GM23248 (cell line): ENCODE data around the gene ADAM19. TPM values are rescaled to one million over a fixed set of nuclear protein-coding genes. Genes with fewer than 3 reads are reported as not detected.

Experiments
- DNase-seq: peaks from one replicate; pipeline ENCODE4 v3.0.0-alpha.2; 2015
- H2AFZ ChIP-seq: fragments of 200-600 bp; sonication (generic); 2 replicates; pipeline ENCODE4 v1.6.1; 2016; ENCODE audit warnings: antibody characterized with exemption
- H3F3A ChIP-seq: fragments of 200-600 bp; sonication (generic); 2 replicates; pipeline ENCODE4 v1.6.1; 2016; ENCODE audit warnings: mild to moderate bottlenecking, antibody characterized with exemption, mixed run types; ENCODE audit not compliant: insufficient read depth
- H3K27ac ChIP-seq: fragments of 200-600 bp; sonication (generic); 2 replicates; pipeline ENCODE4 v1.5.1; 2016; ENCODE audit warnings: mild to moderate bottlenecking
- H3K27me3 ChIP-seq: fragments of 200-600 bp; sonication (generic); replicated peaks from 2 replicates; pipeline ENCODE4 v1.6.1; 2016; ENCODE audit warnings: mild to moderate bottlenecking; ENCODE audit not compliant: insufficient read depth
- H3K36me3 ChIP-seq: fragments of 200-600 bp; sonication (generic); 2 replicates; pipeline ENCODE4 v1.6.1; 2016; ENCODE audit warnings: low read depth, mild to moderate bottlenecking
- H3K4me1 ChIP-seq: fragments of 200-600 bp; sonication (generic); 2 replicates; pipeline ENCODE4 v1.6.1; 2016; ENCODE audit warnings: mild to moderate bottlenecking; ENCODE audit not compliant: insufficient read depth
- H3K4me2 ChIP-seq: fragments of 200-600 bp; sonication (generic); one replicate; pipeline ENCODE4 v1.6.1; 2016; ENCODE audit warnings: mild to moderate bottlenecking; ENCODE audit not compliant: unreplicated experiment
- H3K4me3 ChIP-seq: fragments of 200-600 bp; sonication (generic); 2 replicates; pipeline ENCODE4 v1.5.1; 2016; ENCODE audit warnings: mild to moderate bottlenecking
- H3K79me2 ChIP-seq: fragments of 200-600 bp; sonication (generic); 2 replicates; pipeline ENCODE4 v1.6.1; 2016; ENCODE audit warnings: mild to moderate bottlenecking; ENCODE audit not compliant: insufficient read depth
- H3K9ac ChIP-seq: fragments of 200-600 bp; sonication (generic); 2 replicates; pipeline ENCODE4 v1.6.1; 2016; ENCODE audit warnings: mild to moderate bottlenecking
- H3K9me2 ChIP-seq: fragments of 200-600 bp; sonication (generic); 2 replicates; pipeline ENCODE4 v1.6.1; 2016; ENCODE audit warnings: mixed run types, mild to moderate bottlenecking, moderate library complexity; ENCODE audit not compliant: insufficient read depth
- H3K9me3 ChIP-seq: fragments of 200-600 bp; sonication (generic); one replicate; pipeline ENCODE4 v1.6.1; 2017; ENCODE audit warnings: low read depth
- H4K20me1 ChIP-seq: fragments of 200-600 bp; sonication (generic); 2 replicates; pipeline ENCODE4 v1.6.0; 2016; ENCODE audit not compliant: insufficient read depth
- EZH2 ChIP-seq: fragments of 200-600 bp; sonication (generic); IDR thresholded peaks from 2 replicates; pipeline ENCODE4 v1.6.1; 2018; ENCODE audit warnings: antibody characterized with exemption, mild to moderate bottlenecking; ENCODE audit not compliant: insufficient read depth, poor library complexity, severe bottlenecking
- EZH2phosphoT487 ChIP-seq: fragments of 200-600 bp; sonication (generic); IDR thresholded peaks from 2 replicates; pipeline ENCODE4 v1.6.1; 2018; ENCODE audit warnings: antibody characterized with exemption, moderate library complexity, mild to moderate bottlenecking, low read depth; ENCODE audit not compliant: insufficient read depth
- WGBS, 2 experiments: methylation state at CpG; one replicate each; pipeline ENCODE4 v1.1.6; 2015 to 2017; ENCODE audit warnings: low lambda C conversion rate in 2 of 2, low coverage in 1 of 2; ENCODE audit errors: missing lambda C conversion rate in 2 of 2; 5-methylcytosine and 5-hydroxymethylcytosine counted together
- in situ Hi-C: fragments of 300-500 bp; cut with MboI; formaldehyde crosslinking; loops from 2 replicates; pipeline ENCODE4 v1.15.0; 2020
- polyA plus RNA-seq: library from polyadenylated mRNA; unstranded; fragments of >200 nt; fragmentation: Nextera tagmentation; extraction: Ambion mirVana; gene quantifications from 2 replicates; pipeline ENCODE4 v1.2.1, GENCODE V29; 2016
- total RNA-seq: library from RNA; depleted of rRNA; stranded (reverse); fragments of >200 nt; shearing (Covaris generic); gene quantifications from 2 replicates; pipeline ENCODE4 v1.2.3, GENCODE V29; 2014

Gene ADAM19
- total and polyA plus RNA-seq, 2 experiments from 2014 or later, result 18.1 to 20.5 TPM

DNA sequence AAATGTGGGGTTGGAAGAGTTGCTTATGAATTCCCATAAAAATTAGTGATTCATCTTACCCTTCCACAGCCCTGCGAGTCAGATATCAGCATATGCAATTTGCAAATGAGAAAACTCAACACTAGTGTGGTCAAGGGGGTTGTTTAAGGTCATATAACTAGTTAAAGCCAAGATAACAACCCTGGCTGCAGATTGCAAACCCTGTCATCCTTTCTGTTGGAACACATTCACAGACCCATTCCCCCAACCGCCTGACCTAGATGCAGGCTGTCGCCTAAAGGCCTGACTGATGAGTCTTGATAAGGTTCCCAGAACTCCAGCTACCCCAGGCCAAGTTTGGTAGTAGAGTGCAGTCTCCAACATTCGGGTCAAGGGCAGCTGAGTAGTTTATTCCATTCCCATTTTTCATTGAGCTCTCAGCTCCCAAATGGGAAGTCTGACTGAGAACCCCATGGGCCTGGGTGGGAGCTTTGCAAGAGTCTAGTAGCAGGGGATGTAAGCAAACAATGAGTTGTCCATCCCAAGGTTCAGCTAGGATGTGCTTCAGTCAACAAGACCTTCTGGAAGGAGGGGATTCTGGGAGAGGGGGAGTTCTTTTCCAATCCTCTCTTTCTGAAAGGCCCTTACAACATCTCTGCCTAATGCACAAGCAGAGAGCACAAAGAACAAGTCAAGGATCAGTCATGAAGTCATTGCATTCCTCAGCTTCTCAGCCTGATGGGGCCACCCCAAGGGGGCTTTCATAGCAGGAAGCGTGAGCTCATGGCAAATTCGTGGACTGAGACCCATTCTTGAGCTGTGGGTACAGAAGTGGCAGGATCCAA, 40.3 kb downstream of the ADAM19 start:
- no peaks in the 10 kb centered on the region for H3K9me3 ChIP-seq
- peaks cover 12% of the 10 kb centered on the region; the same call in 1 of the 2 replicates for H3K4me1 ChIP-seq
- in situ Hi-C loops, result no loop called here
- DNase-seq, result peak; percentile 14
- H3F3A ChIP-seq, result peaks cover 7% of the 10 kb centered on the region
- peaks cover 43% of the 10 kb centered on the region for H3K79me2 ChIP-seq
- no peaks in the 10 kb centered on the region for H3K27me3 ChIP-seq
- H2AFZ ChIP-seq, result no peak overlapping the region
- no peak overlapping the region for H3K9ac ChIP-seq
- no peaks in the 10 kb centered on the region for H3K9me2 ChIP-seq
- H3K4me2 ChIP-seq, result no peak overlapping the region
- WGBS, 2 experiments, result 43 to 45% methylated on average over 6 of the region's 6 CpGs
- H3K36me3 ChIP-seq, result 0 out of 2 replicates have a peak, but pooled peaks cover 5% of the 10 kb centered on the region
- H3K27ac ChIP-seq, result no peak overlapping the region
- no peak for TF ChIP-seq EZH2phosphoT487
- TF ChIP-seq EZH2, result no peak
- no peak overlapping the region for H3K4me3 ChIP-seq
- H4K20me1 ChIP-seq, result no peaks in the 10 kb centered on the region

DNA sequence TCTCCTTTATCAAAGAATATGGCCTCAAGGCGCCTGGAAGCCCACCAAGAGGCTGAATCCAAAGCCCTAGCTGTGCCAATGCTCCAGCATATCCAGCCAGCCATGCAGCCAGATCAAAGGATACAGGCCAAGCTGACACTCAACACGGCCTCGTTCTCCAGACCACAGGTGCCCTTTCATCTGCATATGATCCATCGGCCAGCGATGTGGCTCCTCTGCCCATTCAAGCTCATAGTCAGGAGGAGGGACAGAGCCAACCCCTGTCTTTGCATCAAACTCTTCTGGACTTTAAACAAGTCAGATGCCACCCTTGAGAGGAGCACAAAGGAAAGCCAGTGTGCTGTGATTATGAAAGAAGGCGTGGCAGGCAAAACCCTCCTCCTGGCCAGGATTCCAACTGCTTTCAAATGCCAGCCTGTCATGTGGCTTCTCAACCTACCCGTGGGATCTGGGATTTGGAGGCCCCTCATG, 42.5 kb downstream of the ADAM19 start:
- H3K79me2 ChIP-seq, result peaks cover 21% of the 10 kb centered on the region
- no peaks in the 10 kb centered on the region for H3K9me2 ChIP-seq
- H2AFZ ChIP-seq, result no peak overlapping the region
- H3K36me3 ChIP-seq, result 0 out of 2 replicates have a peak, but pooled peaks cover 5% of the 10 kb centered on the region
- H3K27me3 ChIP-seq, result no peaks in the 10 kb centered on the region
- no peak overlapping the region for H3K9ac ChIP-seq
- no peaks in the 10 kb centered on the region for H3K9me3 ChIP-seq
- no peaks in the 10 kb centered on the region; the same call in 1 of the 2 replicates for H3F3A ChIP-seq
- no peak overlapping the region for H3K4me2 ChIP-seq
- no peaks in the 10 kb centered on the region for H4K20me1 ChIP-seq
- WGBS, 2 experiments, result 83 to 85% methylated on average over 6 to 7 of the region's 7 CpGs
- H3K4me3 ChIP-seq, result no peak overlapping the region
- peaks cover 10% of the 10 kb centered on the region; the same call in 1 of the 2 replicates for H3K4me1 ChIP-seq
- DNase-seq, result no peak
- TF ChIP-seq EZH2phosphoT487, result no peak
- TF ChIP-seq EZH2, result no peak
- in situ Hi-C loops, result no loop called here
- no peak overlapping the region for H3K27ac ChIP-seq

DNA sequence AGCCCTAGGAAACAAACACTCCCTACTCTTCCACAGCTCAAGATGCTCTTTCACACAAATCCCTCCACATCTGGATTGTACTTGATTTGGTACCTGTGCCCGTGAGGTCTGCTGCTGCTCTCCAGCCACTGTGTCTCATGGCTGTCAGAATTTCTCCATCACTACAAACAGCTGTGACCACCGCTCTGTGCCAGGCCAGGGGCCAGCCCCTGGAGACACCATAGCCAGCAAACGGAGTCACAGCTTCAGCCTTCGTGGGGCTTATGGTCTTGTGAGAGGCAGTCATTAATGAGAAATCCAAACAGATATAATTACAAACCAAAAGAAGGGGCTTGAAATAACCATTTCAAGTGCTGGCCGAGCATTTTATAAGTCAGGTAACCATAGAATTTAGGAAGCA, 43.6 kb downstream of the ADAM19 start:
- H3K4me2 ChIP-seq, result no peak overlapping the region
- H3K36me3 ChIP-seq, result 0 out of 2 replicates have a peak, but pooled peaks cover under 1% of the 10 kb centered on the region
- 94 to 96% methylated on average over 5 of the region's 5 CpGs for WGBS, 2 experiments
- H3K27ac ChIP-seq, result no peak overlapping the region
- no peaks in the 10 kb centered on the region for H3K27me3 ChIP-seq
- no peak overlapping the region for H3K4me3 ChIP-seq
- no peak for DNase-seq
- TF ChIP-seq EZH2 (no peak), EZH2phosphoT487 (no peak)
- H2AFZ ChIP-seq, result no peak overlapping the region
- in situ Hi-C loops, result no loop called here
- no peak overlapping the region for H3K9ac ChIP-seq
- H3K79me2 ChIP-seq, result peaks cover 12% of the 10 kb centered on the region; the same call in 1 of the 2 replicates
- no peaks in the 10 kb centered on the region for H3K9me3 ChIP-seq
- no peaks in the 10 kb centered on the region for H4K20me1 ChIP-seq
- peaks cover 10% of the 10 kb centered on the region; the same call in 1 of the 2 replicates for H3K4me1 ChIP-seq
- H3K9me2 ChIP-seq, result no peaks in the 10 kb centered on the region
- H3F3A ChIP-seq, result no peaks in the 10 kb centered on the region; the same call in 1 of the 2 replicates

DNA sequence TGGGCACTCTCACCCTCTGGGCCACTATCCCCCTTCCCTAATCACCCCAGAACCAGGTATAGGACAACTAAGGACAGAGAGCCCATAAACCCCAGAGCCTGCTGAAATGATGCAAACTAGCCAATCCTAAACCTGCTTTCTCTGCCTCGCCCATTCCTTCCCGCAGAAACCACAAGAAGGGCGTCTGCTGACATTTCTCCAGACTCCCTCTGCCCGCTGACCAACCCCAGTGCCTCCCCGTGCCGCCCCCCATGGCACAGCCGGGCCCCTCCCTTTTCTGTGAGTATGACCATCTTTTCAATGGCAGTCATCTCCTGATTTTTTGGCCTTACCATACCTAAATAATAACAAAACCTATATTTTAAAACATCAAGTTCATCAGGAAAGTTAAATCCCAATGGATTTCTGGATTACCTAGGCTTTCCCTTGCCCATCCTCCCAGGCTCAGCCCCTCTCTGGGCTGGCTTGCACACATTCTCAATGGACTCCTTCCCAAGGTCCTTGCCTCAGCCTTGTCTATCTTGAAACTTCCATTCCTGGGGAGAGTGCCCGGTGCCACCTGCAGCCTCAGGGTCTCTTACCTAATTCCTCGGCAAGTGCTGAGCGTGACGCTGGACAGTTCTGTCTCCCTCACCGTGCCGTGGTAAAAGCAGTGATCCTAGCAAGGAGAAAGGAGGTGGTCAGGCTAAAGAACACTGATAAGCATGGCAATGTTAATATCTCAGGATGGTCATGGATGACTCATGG, 45.2 kb downstream of the ADAM19 start:
- DNase-seq, result no peak

More for the DNA sequence above, 45.2 kb downstream of the ADAM19 start:
- TF ChIP-seq EZH2phosphoT487 (no peak), EZH2 (no peak)
- Histone ChIP-seq H3K79me2 (peaks cover 7% of the 10 kb centered on the region), H3K9ac (no peak overlapping the region), H3K9me3 (no peaks in the 10 kb centered on the region), H3K9me2 (no peaks in the 10 kb centered on the region), H3K4me1 (peaks cover 8% of the 10 kb centered on the region; the same call in 1 of the 2 replicates), H3K4me3 (no peak overlapping the region), H4K20me1 (no peaks in the 10 kb centered on the region), H3K27me3 (no peaks in the 10 kb centered on the region), H3F3A (no peaks in the 10 kb centered on the region; the same call in 1 of the 2 replicates), H3K36me3 (no peaks in the 10 kb centered on the region), H3K27ac (no peak overlapping the region), H3K4me2 (no peak overlapping the region), H2AFZ (no peak overlapping the region)
- in situ Hi-C loops, result no loop called here
- 87 to 89% methylated on average over 13 of the region's 13 CpGs for WGBS, 2 experiments
